CD8-positive, alpha-beta memory T cell (primary cell): Measurements from ENCODE around the gene NT5C2. TPM values are rescaled to one million over a fixed set of nuclear protein-coding genes. Genes with fewer than 3 reads are reported as not detected.
A peak's percentile ranks its signal among the peaks of the same experiment; 100 is the strongest.

Experiments used
- CTCF ChIA-PET: fragments of 350-600 bp; sonication (Branson Sonifier 250); formaldehyde crosslinking; loops from one replicate; lab custom pipeline; 2021; ENCODE audit warnings: antibody characterized with exemption; lab: Charles Lee
- POLR2A ChIA-PET: fragments of 350-600 bp; sonication (Branson Sonifier 250); formaldehyde crosslinking; loops from one replicate; lab custom pipeline; 2021; ENCODE audit warnings: antibody characterized with exemption; lab: Charles Lee
- DNase-seq, 5 donors: peaks; one replicate each; pipeline versions ENCODE4 v3.0.0 to v3.0.0-alpha.2; 2020 to 2022; ENCODE audit warnings: mixed read lengths in 1 of 5
- H3K27ac ChIP-seq: one replicate; pipeline ENCODE4 v1.7.0; 2013; ENCODE audit warnings: low read depth, mild to moderate bottlenecking, low read length, moderate library complexity
- H3K27me3 ChIP-seq: 2 replicates; pipeline ENCODE4 v1.7.0; 2013; ENCODE audit warnings: low read length, mild to moderate bottlenecking; ENCODE audit not compliant: insufficient read depth, poor library complexity, severe bottlenecking
- H3K36me3 ChIP-seq: 2 replicates; pipeline ENCODE4 v1.7.0; 2013; ENCODE audit warnings: mild to moderate bottlenecking, low read length, moderate library complexity; ENCODE audit not compliant: insufficient read depth
- H3K4me1 ChIP-seq: 2 replicates; pipeline ENCODE4 v1.7.0; 2013; ENCODE audit warnings: mild to moderate bottlenecking, low read length, moderate library complexity; ENCODE audit not compliant: insufficient read depth
- H3K4me3 ChIP-seq: 2 replicates; pipeline ENCODE4 v1.7.0; 2013; ENCODE audit warnings: mild to moderate bottlenecking, low read length
- H3K9me3 ChIP-seq: 2 replicates; pipeline ENCODE4 v1.7.0; 2013; ENCODE audit warnings: mild to moderate bottlenecking, low read length
- H3K27ac Mint-ChIP-seq, 8 donors: one replicate each; pipeline ENCODE4 v1.8.0; 2020 to 2021; ENCODE audit warnings: mixed read lengths in 8 of 8, mild to moderate bottlenecking in 6 of 8, inconsistent platforms in 3 of 8, moderate library complexity in 3 of 8
- H3K27me3 Mint-ChIP-seq, 2 donors: one replicate each; pipeline ENCODE4 v1.8.0; 2020 to 2021; ENCODE audit warnings: mixed read lengths in 2 of 2, mild to moderate bottlenecking in 1 of 2, moderate library complexity in 1 of 2
- H3K36me3 Mint-ChIP-seq, 3 donors: one replicate each; pipeline ENCODE4 v1.8.0; 2020 to 2021; ENCODE audit warnings: mixed read lengths in 3 of 3, inconsistent platforms in 1 of 3, mild to moderate bottlenecking in 1 of 3
- H3K4me1 Mint-ChIP-seq, 3 donors: one replicate each; pipeline ENCODE4 v1.8.0; 2020 to 2021; ENCODE audit warnings: mixed read lengths in 3 of 3, inconsistent platforms in 1 of 3, mild to moderate bottlenecking in 1 of 3
- H3K4me3 Mint-ChIP-seq, 7 donors: one replicate each; pipeline ENCODE4 v1.8.0; 2020 to 2021; ENCODE audit warnings: mixed read lengths in 7 of 7, mild to moderate bottlenecking in 6 of 7, moderate library complexity in 4 of 7, inconsistent platforms in 2 of 7
- H3K9me3 Mint-ChIP-seq, 5 donors: one replicate each; pipeline ENCODE4 v1.8.0; 2020 to 2022; ENCODE audit warnings: mixed read lengths in 5 of 5, mild to moderate bottlenecking in 3 of 5, moderate library complexity in 2 of 5, inconsistent platforms in 1 of 5
- polyA plus RNA-seq: library from polyadenylated mRNA; unstranded; fragments of 300-500 nt; fragmentation: Illumina TruSeq; gene quantifications from one replicate; pipeline ENCODE4 v1.2.3, GENCODE V29; 2021
- total RNA-seq, 2 experiments: library from RNA; stranded (reverse); gene quantifications; one replicate each; pipeline ENCODE4 v1.2.3, GENCODE V29; 2021

The NT5C2 gene
- total and polyA plus RNA-seq, 3 experiments from 2014 or later: 45.9 to 59.8 (median 49.7) TPM

DNA sequence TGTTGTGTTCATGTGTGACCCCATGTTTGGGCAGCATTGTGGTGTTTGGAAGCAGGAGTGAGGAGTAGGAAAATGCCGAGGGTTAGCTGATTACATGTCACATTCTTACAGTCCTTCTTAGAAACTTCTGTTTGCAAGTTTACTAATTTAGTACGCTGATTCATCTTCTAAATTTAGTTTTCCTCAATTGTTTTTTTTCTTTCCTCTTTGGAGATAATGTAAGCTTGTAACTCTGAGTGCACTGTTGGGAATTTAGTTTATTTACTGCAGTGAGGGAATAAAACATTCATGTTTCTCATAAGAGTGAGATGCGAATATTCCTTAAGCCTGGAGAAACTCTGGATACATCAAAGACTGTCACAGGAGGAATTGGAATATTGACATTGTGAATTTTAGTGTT, 135.0 kb downstream of the NT5C2 start:
- Mint-ChIP-seq H3K4me3 (no peak overlapping the region), H3K27ac (no peak overlapping the region), H3K36me3 (peaks cover 0 to 11% (median 7%) of the 10 kb centered on the region in 3 donors), H3K9me3 (no peaks in the 10 kb centered on the region), H3K27me3 (no peaks in the 10 kb centered on the region), H3K4me1 (peaks cover 20 to 23% (median 22%) of the 10 kb centered on the region in 3 donors)
- no peaks in the 10 kb centered on the region for H3K36me3 ChIP-seq
- CTCF ChIA-PET: interaction anchor here (0.7 kb wide), 1 partner anchor 140 kb away, joined by 3 read pairs; the partner anchor contains the start of gene CNNM2
- no peak for DNase-seq
- no peak overlapping the region for H3K27ac ChIP-seq
- H3K4me1 ChIP-seq: peaks cover 10% of the 10 kb centered on the region
- POLR2A ChIA-PET: interaction anchor here (1.2 kb wide), 1 partner anchor 140 kb away, joined by 3 read pairs; the partner anchor contains the start of gene CNNM2
- no peaks in the 10 kb centered on the region for H3K27me3 ChIP-seq
- H3K4me3 ChIP-seq: no peak overlapping the region
- no peaks in the 10 kb centered on the region for H3K9me3 ChIP-seq

DNA sequence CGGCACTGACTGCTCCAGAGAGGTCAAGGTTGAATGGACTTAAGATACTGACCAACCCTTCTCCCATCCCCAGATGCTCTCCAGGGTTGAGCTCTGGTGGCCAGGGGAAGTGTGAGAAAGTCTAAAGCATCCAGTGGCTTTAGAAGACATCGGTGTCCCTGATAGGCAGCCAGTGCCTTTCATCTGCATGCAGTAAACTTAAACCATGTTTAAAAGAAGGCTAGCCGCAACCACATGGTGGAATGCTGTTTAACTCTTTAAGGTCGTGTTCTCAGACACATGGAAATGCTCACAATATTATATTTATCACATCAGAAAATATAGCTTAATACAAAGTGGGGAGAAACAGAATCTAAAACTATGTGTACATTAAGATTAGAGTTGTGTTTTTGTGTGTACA, 138.0 kb downstream of the NT5C2 start:
- peaks cover 0 to 14% (median 7%) of the 10 kb centered on the region in 3 donors for H3K36me3 Mint-ChIP-seq
- POLR2A ChIA-PET: interaction anchor here (0.6 kb wide), 1 partner anchor 187 kb away, joined by 16 read pairs; no protein-coding TSS in a partner anchor
- peak overlapping the region in 6 of 8 donors; percentile 77 to 98 (median 88) for H3K27ac Mint-ChIP-seq
- no peaks in the 10 kb centered on the region for H3K9me3 Mint-ChIP-seq
- Histone ChIP-seq H3K27me3 (no peaks in the 10 kb centered on the region), H3K27ac (no peak overlapping the region), H3K9me3 (no peaks in the 10 kb centered on the region), H3K4me3 (no peak overlapping the region), H3K36me3 (no peaks in the 10 kb centered on the region), H3K4me1 (peaks cover 13% of the 10 kb centered on the region)
- CTCF ChIA-PET: interaction anchor here (1.5 to 1.9 kb wide), 3 partner anchors 9 to 137 kb away, joined by 3 to 13 read pairs (median 4); partner anchors contain the start of gene CNNM2
- H3K27me3 Mint-ChIP-seq: no peaks in the 10 kb centered on the region
- peaks cover 20 to 23% (median 22%) of the 10 kb centered on the region in 3 donors for H3K4me1 Mint-ChIP-seq
- peak overlapping the region in 2 of 7 donors; percentile 89 to 92 for H3K4me3 Mint-ChIP-seq
- no peak for DNase-seq

DNA sequence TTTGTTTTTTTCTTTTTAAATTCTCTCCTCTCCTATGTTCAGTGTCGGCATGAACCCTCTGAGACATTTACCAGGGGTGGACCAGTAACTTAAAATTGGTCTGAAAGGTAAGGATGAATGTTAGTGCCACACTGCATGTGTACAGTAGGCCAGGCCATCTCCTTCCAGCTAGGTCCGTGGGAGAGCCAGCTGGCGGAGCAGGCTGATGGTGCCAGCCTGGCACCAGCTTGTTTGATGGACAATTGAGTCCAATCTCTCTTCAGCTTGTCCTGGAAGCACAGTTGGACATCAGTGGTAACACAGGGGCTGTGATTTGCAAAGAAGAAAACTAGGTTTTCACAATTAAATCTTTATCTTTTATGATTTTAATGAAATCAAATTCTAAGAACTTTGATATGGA, 138.5 kb downstream of the NT5C2 start:
- ChIA-PET CTCF (interaction anchor here (0.6 to 1.9 kb wide), 5 partner anchors 10 to 137 kb away, joined by 3 to 13 read pairs (median 3); partner anchors contain the start of gene CNNM2), POLR2A (interaction anchor here (0.6 kb wide), 2 partner anchors 71 to 188 kb away, joined by 3 to 16 read pairs; no protein-coding TSS in a partner anchor)
- H3K36me3 ChIP-seq: no peaks in the 10 kb centered on the region
- no peaks in the 10 kb centered on the region for H3K27me3 ChIP-seq
- peak overlapping the region; percentile 71 for H3K27ac ChIP-seq
- peak overlapping the region; percentile 61 for H3K4me3 ChIP-seq
- peak overlapping the region; percentile 83 to 94 (median 89) for H3K4me3 Mint-ChIP-seq
- H3K9me3 ChIP-seq: no peaks in the 10 kb centered on the region
- H3K27me3 Mint-ChIP-seq: no peaks in the 10 kb centered on the region
- H3K36me3 Mint-ChIP-seq: peaks cover 0 to 15% (median 7%) of the 10 kb centered on the region in 3 donors
- H3K4me1 ChIP-seq: peaks cover 13% of the 10 kb centered on the region
- H3K9me3 Mint-ChIP-seq: no peaks in the 10 kb centered on the region
- DNase-seq: no peak
- peak overlapping the region; percentile 77 to 98 (median 94) for H3K27ac Mint-ChIP-seq
- H3K4me1 Mint-ChIP-seq: peaks cover 20 to 23% (median 22%) of the 10 kb centered on the region in 3 donors

DNA sequence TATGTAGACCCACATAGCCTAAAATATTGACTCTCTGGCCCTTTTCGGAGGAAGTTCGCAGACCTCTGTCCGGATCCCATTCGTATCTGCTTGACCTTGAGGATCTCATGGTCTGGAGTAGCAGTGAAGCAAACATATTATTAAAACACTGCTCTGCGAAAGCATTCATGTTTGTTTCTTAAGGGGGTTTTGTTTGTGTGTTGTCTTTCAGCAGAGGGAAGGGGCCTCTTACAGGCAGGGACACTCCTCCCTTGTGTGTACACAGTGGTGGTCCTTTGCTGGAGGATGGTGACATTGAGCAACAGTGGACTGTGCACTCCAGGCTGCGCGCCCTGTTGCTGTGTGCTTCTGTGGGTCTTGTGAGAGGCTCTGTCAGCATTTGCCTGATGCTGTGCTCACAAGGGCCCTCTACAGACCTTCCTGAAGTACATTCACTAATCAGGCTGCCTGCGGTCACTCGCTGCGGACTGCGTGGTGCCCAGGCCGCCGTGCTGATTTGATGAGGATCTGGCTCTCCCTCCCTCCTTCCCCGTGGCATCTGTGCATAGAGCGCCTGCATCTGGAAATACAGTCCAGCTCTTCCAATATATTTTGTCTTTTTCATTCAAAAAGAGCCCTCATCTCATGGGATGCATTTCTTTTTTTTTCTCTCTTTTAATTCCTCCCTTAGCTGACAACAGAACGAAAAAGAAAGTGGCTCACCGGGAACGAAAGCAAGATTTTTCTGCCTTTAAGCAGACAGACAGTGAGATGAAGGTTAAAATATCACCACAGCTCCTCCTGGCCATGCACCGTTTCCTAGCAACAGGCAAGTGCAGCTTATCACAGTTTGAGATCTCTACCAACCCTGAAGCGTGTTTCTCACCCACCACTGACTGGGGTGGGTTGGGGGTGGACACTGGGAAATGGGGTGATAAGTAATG, 139.2 kb downstream of the NT5C2 start:
- Histone ChIP-seq H3K36me3 (no peaks in the 10 kb centered on the region), H3K9me3 (no peaks in the 10 kb centered on the region), H3K4me3 (peak overlapping the region; percentile 61), H3K4me1 (peaks cover 13% of the 10 kb centered on the region), H3K27me3 (no peaks in the 10 kb centered on the region), H3K27ac (peak overlapping the region; percentile 71)
- peaks cover 0 to 20% (median 7%) of the 10 kb centered on the region in 3 donors for H3K36me3 Mint-ChIP-seq
- peak; percentile 42 to 86 (median 72) for DNase-seq
- H3K4me1 Mint-ChIP-seq: peaks cover 20 to 23% (median 22%) of the 10 kb centered on the region in 3 donors
- CTCF ChIA-PET: interaction anchor here (0.6 to 1.9 kb wide), 7 partner anchors 9 to 901 kb away, joined by 3 to 13 read pairs (median 3); partner anchors contain the start of gene CNNM2
- H3K27me3 Mint-ChIP-seq: no peaks in the 10 kb centered on the region
- no peaks in the 10 kb centered on the region for H3K9me3 Mint-ChIP-seq
- POLR2A ChIA-PET: interaction anchor here (0.6 kb wide), 1 partner anchor 71 kb away, joined by 3 read pairs; no protein-coding TSS in a partner anchor
- peak overlapping the region; percentile 83 to 94 (median 89) for H3K4me3 Mint-ChIP-seq
- H3K27ac Mint-ChIP-seq: peak overlapping the region; percentile 77 to 98 (median 94)

DNA sequence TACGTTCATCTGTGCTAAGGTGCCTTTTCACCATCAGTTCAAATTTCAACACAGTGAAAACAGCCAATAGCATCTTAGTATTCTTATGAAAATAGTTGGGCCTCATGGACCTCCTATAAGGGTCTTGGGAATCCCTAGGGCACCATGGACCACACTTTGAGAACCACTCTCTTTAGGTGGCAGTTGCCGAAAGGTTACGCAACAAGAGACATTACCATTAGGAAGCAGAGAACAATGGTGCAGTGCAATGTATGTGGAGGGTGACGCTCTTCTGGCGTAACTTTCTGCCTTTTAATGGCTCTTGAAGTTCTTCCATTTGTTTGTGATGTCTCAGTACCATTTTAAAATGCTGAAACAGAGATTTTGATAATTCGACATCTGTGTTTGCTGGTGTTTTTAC, 143.8 kb downstream of the NT5C2 start:
- Mint-ChIP-seq H3K27me3 (no peaks in the 10 kb centered on the region), H3K4me3 (no peak overlapping the region), H3K36me3 (peaks cover 0 to 9% (median 1%) of the 10 kb centered on the region in 3 donors), H3K4me1 (peaks cover 10 to 12% (median 11%) of the 10 kb centered on the region in 3 donors), H3K27ac (no peak overlapping the region), H3K9me3 (no peaks in the 10 kb centered on the region)
- Histone ChIP-seq H3K4me3 (no peak overlapping the region), H3K9me3 (no peaks in the 10 kb centered on the region), H3K27me3 (no peaks in the 10 kb centered on the region), H3K27ac (no peak overlapping the region), H3K36me3 (no peaks in the 10 kb centered on the region), H3K4me1 (peaks cover 13% of the 10 kb centered on the region)
- ChIA-PET POLR2A (no interaction called here), CTCF (no interaction called here)
- no peak for DNase-seq

DNA sequence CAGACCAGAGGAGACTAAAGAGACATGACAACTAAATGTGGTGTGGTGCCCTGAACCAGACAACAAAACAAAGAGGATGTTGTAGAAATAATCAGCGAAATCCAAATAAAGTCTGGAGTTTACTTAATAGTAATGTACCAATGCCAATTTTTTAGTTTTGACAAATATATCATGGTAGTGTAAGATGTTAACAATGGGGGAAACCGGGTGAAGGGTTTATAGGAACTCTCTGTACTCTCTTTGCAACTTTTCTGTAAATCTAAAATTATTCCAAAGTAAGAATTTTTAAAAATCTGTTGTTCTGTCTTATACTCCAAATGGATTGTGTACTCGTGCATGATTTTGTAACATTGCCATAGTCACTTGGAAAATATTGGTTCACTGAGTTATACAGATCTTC, 145.7 kb downstream of the NT5C2 start:
- H3K36me3 ChIP-seq: no peaks in the 10 kb centered on the region
- Mint-ChIP-seq H3K9me3 (no peaks in the 10 kb centered on the region), H3K4me1 (no peaks in the 10 kb centered on the region), H3K36me3 (peaks cover 0 to 9% (median 0%) of the 10 kb centered on the region in 3 donors), H3K4me3 (no peak overlapping the region), H3K27me3 (no peaks in the 10 kb centered on the region), H3K27ac (no peak overlapping the region)
- H3K27me3 ChIP-seq: no peaks in the 10 kb centered on the region
- no peak overlapping the region for H3K27ac ChIP-seq
- no peaks in the 10 kb centered on the region for H3K9me3 ChIP-seq
- DNase-seq: no peak
- ChIA-PET CTCF (no interaction called here), POLR2A (no interaction called here)
- H3K4me3 ChIP-seq: no peak overlapping the region
- H3K4me1 ChIP-seq: no peaks in the 10 kb centered on the region

DNA sequence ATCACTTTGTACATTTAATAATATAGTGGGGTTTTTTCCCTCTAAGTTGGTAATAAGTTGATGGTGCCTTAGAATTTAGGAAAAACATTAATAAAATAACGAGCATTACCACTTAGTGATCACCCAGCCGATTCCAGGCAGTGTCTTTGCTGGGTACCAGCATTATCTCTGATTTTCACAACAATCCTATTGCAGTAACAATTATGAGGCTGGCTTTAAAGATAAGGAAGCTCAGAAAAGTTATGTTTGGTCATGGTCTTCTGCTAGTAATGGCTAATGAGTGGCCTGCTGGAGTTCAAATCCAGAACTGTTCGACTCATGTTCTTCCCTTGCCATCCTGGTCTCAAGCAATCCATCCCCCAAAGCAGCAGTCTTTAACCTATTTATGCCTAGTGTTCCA, 147.1 kb downstream of the NT5C2 start:
- Histone ChIP-seq H3K36me3 (no peaks in the 10 kb centered on the region), H3K4me3 (no peak overlapping the region), H3K4me1 (no peaks in the 10 kb centered on the region), H3K9me3 (no peaks in the 10 kb centered on the region), H3K27ac (no peak overlapping the region), H3K27me3 (no peaks in the 10 kb centered on the region)
- POLR2A ChIA-PET: interaction anchor here (0.6 kb wide), 1 partner anchor 628 kb away, joined by 5 read pairs; no protein-coding TSS in a partner anchor
- Mint-ChIP-seq H3K4me3 (no peak overlapping the region), H3K4me1 (no peaks in the 10 kb centered on the region), H3K27me3 (no peaks in the 10 kb centered on the region), H3K9me3 (no peaks in the 10 kb centered on the region), H3K36me3 (peaks cover 0 to 9% (median 0%) of the 10 kb centered on the region in 3 donors), H3K27ac (peak overlapping the region in 1 of 8 donors; percentile 43)
- DNase-seq: no peak
- CTCF ChIA-PET: no interaction called here
